ENCODE measurements around the gene ZNF474.

DNA sequence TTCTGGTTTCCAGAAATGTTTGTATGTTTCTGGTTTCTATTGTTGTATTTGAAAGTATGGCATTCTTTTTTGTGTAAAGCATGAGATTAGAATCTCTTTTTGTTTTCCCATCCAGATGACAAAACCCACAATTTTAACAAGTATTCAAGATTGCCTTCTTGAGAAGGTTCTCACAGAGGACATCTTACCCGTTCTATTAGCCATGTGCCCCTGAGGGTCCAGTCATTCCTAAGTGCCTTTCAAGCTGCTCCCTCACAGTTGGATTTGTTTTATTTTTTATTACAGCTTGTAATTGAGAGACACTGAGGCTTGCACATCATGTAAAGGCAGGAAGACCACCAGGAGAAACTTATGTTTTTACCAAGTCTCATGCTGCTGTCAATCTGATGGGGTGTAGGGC lies 32.0 kb upstream of the ZNF474 start:
- TF ChIP-seq, protein P1, sequence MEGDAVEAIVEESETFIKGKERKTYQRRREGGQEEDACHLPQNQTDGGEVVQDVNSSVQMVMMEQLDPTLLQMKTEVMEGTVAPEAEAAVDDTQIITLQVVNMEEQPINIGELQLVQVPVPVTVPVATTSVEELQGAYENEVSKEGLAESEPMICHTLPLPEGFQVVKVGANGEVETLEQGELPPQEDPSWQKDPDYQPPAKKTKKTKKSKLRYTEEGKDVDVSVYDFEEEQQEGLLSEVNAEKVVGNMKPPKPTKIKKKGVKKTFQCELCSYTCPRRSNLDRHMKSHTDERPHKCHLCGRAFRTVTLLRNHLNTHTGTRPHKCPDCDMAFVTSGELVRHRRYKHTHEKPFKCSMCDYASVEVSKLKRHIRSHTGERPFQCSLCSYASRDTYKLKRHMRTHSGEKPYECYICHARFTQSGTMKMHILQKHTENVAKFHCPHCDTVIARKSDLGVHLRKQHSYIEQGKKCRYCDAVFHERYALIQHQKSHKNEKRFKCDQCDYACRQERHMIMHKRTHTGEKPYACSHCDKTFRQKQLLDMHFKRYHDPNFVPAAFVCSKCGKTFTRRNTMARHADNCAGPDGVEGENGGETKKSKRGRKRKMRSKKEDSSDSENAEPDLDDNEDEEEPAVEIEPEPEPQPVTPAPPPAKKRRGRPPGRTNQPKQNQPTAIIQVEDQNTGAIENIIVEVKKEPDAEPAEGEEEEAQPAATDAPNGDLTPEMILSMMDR (IDR thresholded peaks at IDR 0.05), result no peak
- no peak for TF ChIP-seq ZFX (IDR thresholded peaks at IDR 0.05; ENCODE audit: borderline replicate concordance)
